ENCODE results near the gene SMCO4.

The SMCO4 gene

GRCh38 chr11:93529707-93530467 is 13.3 kb downstream of the SMCO4 start:
- H3K4me3 ChIP-seq (replicated peaks; ENCODE audit: low read depth, low read length) = no peak overlapping the region
- TF ChIP-seq CTCF (IDR thresholded peaks at IDR 0.05; ENCODE audit: low read length, missing control alignments) = no peak
- no peak for DNase-seq (ENCODE audit: low read depth)

- H3K4me3 ChIP-seq (replicated peaks; ENCODE audit: low read depth, low read length) = no peak overlapping the region
- TF ChIP-seq CTCF (IDR thresholded peaks at IDR 0.05; ENCODE audit: low read length, missing control alignments) = no peak
- DNase-seq (ENCODE audit: low read depth) = no peak
Observed at GRCh38 chr11:93528757-93529645, 14.2 kb downstream of the SMCO4 start.

- no peak for DNase-seq (ENCODE audit: low read depth)
- TF ChIP-seq CTCF (IDR thresholded peaks at IDR 0.05; ENCODE audit: low read length, missing control alignments) = no peak
- no peak overlapping the region for H3K4me3 ChIP-seq (replicated peaks; ENCODE audit: low read depth, low read length)
Observed at GRCh38 chr11:93528252-93528651, 14.9 kb downstream of the SMCO4 start.

- H3K4me3 ChIP-seq (replicated peaks; ENCODE audit: low read depth, low read length) = no peak overlapping the region
- TF ChIP-seq CTCF (IDR thresholded peaks at IDR 0.05; ENCODE audit: low read length, missing control alignments) = no peak
- DNase-seq (ENCODE audit: low read depth) = no peak
Observed at GRCh38 chr11:93526641-93527583, 16.3 kb downstream of the SMCO4 start.

GRCh38 chr11:93526346-93526633 is 16.9 kb downstream of the SMCO4 start:
- no peak for DNase-seq (ENCODE audit: low read depth)
- TF ChIP-seq CTCF (IDR thresholded peaks at IDR 0.05; ENCODE audit: low read length, missing control alignments) = no peak
- no peak overlapping the region for H3K4me3 ChIP-seq (replicated peaks; ENCODE audit: low read depth, low read length)

- TF ChIP-seq CTCF (IDR thresholded peaks at IDR 0.05; ENCODE audit: low read length, missing control alignments) = no peak
- H3K4me3 ChIP-seq (replicated peaks; ENCODE audit: low read depth, low read length) = no peak overlapping the region
- peak; percentile 68 for DNase-seq (ENCODE audit: low read depth)
Observed at GRCh38 chr11:93525601-93526345, 17.4 kb downstream of the SMCO4 start.
